ENCODE results near the gene NDUFA13.
A peak's percentile ranks its signal among the peaks of the same experiment; 100 is the strongest.

The NDUFA13 gene

DNA sequence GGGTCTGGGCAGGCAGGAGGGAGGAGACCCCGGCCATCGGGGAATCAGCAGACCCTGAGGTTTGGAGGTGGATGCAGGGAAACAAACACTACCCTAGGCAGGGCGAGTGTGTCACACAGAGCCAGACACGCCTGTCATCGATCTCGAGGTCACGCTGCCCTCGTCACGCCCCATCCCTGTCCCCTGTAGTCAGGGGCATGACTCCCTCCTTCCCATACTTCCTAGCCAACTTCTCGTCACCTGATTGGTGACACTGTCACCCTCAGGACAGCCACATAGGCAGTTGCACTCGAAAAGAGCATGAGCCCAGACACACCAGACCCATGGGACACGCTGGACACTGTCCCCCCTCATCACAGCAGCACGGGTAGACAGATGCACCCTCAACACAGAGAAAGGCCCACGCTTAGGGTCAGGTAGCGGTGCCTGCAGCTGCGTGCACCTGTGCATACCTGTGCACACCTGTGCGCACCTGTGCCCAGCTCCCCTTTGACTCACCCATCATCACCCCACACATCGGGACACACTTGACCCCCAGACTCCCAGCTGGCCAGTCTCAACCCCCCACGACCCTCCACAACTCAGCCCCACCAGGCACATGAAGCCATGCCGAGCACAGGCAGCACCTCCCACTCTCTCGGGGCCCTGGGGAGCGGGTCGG is 33.9 kb downstream of the NDUFA13 start:
- DNase-seq, result no peak

DNA sequence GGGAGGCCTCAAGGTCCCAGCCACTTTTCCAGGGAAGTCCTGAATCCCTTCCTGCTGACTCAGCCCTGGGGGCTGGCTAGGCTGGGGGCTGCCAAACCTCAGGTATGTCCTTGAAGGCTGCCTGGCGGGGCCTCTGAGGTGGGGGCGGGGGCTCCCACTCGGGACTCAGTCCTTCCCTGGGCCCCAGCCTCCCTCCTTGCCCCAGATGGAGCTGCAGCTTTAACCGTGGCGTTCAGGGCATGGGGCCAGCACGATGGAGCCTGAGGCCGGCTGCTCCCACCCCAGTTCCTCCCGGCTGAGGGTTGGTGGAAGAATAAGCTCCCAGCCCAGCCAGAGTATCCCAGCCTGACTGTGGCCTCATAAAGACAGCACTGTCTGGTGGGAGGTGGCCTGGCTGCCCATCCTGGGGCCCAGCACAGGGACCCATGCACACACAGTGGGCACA is 34.5 kb downstream of the NDUFA13 start:
- no peak for DNase-seq

DNA sequence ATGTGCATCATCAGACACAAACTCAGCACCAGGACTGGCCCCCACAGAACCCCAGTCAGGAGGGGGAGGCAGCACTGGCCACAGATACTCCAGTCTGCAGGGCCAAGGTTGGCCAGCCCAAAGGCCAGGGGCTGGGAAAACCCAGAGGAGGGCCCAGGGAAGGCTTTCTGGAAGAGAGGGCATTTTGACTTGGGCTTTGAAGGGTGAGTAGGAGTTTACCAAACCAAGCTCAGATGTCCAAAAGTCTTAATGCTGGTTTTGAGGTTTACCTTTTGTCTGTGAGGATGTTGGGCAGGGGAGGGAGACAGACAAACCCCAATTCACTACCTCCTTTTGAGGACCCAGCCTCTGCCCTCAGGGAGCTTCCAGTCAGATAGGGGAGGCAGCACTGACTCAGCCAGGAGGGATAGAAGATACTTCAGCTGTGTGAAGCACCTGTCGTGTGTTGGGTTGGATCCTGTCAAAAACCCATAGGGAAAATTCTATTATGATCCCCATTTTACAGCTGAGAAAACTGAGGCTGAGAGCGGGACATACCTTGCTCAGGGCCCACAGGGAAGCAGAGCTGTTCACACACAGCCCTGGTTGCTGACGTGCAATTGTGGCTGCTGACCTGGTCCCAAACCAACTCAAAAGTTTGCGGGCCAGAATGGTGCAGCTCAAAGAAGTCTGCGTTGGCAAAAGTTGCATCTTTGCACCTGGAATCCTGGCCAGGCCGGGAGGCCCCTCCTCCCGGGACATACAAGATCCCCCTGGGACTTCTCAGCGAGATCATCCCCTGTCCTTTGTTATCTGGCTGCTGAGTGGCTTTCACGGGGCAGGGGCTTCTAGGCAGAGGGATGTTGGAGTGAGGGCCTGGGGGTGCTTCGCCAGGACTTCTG is 35.2 kb downstream of the NDUFA13 start:
- no peak for DNase-seq

DNA sequence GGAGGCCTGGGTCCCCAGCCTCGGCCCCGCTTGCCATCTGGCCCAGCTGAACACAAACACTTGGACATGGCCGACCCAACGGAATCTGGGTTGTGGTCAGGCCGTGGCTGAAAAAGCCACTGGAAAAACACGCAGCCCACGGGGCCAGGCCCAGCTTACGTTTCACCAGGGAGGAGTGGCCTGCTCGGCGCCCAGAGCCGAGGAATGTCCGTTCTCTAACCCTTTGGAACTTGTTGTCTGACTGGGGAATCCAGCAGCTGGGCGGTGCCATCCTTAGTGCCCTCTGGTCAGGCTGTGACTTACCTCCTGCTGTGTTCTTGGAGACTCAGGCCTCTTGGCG is 35.8 kb downstream of the NDUFA13 start:
- DNase-seq, result no peak

DNA sequence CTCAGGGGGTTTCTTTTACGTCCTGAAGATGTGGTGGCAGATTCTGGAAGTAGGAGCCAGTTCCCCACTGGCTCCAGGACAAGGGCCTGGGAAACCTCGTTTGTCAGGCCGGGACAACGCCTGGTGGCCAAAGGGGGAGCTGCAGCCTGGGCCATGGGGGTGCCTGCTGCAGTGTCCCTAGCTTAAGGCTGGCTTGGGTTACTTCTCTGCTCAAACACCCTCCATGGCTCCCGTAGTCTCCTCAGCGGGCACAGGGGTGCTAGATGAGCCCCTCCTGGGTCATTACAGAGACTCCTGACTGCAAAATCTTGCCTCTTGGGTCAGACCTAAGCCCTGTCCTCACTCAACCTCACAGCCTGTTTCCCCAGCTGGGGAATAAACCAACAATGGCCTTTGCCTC is 36.8 kb downstream of the NDUFA13 start:
- peak; percentile 50 for DNase-seq

DNA sequence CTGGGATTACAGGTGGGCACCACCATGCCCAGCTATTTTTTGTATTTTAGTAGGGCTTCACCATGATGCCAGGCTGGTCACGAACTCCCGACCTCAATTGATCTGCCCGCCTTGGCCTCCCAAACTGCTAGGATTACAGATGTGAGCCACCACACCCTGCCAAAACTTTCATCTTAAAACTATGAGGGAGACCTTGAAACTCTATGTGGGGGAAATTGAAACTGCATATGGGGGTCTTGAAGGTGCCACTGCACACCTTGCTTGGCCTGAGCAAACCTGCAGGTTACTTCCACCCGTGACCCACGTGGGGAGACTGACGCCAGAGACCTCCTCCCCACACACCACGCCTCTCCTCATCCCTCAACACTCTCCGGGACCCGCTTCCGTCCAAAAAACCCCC is 37.6 kb downstream of the NDUFA13 start:
- DNase-seq, result no peak

DNA sequence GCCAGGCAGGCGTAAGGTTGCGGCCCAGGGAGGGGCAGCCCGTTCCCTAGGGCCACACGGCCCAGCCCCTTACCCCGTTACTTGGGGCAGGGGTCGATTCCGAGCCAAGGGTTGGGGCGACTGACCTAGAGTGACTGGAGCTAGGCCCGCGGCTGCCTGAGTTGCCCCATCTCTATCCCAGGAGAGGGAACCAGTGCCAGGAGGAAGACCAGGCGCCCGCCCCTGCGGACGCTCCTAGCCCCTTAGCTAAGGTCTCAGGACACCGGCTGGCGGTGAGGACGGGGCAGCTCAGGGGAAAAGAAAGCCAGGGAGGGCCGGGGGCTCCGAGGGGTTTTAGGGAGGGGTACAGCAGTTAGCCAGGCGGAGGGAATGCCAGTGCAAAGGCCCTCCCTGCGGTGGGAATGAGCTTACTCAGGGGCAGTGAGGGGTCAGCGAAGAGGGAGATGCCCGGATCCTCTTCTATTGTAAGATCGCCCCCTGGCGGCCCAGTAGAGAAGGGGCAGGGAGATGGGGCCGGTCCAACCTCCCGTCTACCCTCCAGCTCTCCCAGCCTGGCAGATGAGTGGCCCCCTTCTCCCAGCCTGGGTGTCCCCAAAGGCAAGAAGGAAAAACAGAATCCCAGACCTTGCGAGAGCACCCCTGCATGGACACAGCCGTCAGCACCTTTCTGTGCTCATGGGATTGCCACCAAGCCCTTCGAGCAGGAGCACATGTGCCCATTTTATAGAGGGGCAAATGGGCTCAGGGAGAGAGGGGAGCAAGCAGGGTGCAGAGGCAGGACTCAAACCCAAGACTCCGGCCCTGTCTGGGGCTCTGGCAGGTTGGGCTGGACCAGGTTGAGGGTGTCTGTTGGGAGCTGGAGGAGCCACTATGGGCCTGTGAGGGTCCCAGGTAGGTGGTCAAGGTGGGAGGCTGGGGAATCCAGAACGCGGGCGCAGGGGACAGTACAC is 38.3 kb downstream of the NDUFA13 start:
- DNase-seq, result peak; percentile 76

DNA sequence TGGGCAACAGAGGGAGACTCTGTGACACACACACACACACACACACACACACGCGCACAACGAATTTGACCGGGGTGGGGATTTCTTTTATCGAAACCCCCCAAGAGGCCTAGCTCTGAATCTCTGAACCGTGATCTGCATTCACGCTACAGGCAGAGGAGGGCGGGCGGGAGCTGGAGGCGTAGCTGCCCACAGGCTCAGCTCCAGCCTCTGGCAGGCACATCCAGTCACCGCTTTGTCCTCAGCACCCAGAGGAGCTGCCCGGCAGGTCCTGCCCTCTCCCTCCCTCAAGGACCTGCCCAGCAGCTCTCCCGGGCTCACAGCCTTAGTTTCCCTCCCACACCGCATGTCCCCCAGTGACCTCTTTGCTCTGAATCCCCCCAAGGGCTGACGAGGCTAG is 42.0 kb downstream of the NDUFA13 start:
- no peak for DNase-seq

DNA sequence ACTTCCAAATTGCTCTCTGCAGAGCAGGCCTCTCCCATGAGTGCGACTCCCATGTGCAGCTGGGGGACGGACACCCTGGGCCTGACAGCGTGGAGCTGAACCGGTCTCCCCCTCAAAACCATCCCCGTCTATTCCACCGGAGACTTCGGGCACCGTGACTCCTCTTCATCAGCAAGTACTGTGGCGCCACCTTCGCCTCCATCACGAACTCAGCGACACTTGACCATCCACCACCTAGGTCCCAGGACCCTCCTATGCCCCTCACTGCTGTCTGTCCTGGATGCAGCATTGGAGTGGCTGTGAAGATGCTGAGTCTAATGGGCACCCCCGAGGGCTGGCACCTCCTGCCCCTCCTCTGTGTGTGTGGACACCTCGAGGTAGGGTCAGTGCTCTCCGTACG is 42.6 kb downstream of the NDUFA13 start:
- no peak for DNase-seq

DNA sequence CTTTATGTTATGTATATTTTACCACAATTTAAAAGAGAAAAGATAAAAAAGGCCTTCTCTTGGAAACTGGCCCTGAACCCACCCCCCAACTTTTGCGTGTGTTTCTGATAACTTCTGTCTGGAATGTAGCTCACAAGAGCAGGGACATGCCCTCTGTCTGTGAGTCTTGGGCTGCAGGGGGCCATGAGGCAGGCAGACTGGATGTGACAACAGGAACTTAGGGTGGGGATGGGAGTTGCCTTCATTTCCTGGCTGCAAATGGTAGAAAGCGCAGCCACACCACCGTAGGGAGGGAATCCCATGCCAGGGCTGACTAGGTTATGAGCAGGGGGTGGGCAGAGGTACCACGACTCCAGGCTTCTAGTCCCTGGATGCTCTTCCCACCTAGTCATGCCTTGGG is 43.9 kb downstream of the NDUFA13 start:
- DNase-seq, result no peak

DNA sequence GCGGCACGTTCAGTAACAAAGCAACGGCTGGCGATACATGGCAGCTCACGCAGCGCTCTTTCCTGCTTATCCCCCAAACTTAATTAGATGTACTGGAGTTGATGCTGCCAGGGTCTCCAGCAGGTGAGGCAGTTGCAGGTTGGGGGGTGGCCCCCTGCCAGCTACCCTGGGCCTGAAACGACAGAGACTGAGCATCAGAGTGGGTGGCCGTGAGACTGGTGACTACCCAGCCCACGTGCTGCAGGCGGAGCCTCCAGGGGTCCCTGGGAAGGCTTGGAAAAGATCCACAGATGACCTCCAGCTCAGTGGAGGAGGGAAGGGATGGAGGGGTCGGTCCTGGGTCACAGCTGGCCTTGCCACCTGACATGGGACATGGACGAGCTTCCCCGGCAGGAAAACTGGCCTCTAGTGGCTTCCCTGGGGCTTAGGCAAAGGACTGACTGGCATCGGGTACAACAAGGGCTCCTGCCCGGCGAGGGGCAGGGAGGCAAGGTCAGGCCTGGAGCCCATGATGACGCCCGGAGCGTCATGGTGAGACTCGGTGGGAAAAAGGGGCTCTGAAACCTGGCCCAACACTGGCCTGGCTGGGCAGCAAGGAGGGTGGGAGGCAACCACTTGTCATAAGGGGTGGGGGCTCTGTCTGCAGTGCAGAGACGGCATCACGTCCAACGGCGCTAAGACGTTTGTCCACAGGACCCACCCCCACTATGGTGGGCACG is 46.1 kb downstream of the NDUFA13 start:
- DNase-seq, result no peak

DNA sequence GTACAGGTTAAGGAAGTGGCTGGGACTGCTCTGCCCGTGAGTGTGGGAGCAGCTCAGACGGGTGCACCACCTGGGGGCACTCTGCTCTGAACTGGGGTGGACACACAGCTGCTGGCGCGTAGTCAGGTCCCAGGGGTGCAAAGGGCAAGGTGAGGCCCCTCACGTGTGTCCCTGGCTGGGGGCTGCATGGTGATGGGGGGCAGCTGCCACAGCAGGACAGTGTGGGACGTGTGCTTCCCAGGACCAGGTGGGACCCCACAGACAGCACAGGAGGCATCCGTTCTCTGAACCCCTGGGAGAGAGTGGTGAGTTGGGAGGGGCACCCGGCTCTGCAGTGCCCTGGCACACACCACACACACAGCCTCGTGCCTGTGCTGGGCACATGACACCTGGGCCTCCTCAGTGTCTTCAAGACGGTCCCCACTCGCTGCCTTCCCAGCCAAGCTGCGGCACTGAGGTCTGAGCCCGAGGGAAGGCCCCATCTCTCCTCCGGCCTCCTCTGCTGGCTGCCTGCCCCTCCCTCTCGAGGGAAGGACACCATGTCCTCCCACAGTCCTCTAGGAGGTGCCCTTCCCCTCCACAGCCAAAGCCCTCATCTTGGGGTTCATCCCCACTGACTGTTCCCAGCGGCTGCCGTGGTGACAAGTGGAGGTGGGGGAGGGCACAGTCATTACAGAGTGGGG is 46.8 kb downstream of the NDUFA13 start:
- peak; percentile 43 for DNase-seq

DNA sequence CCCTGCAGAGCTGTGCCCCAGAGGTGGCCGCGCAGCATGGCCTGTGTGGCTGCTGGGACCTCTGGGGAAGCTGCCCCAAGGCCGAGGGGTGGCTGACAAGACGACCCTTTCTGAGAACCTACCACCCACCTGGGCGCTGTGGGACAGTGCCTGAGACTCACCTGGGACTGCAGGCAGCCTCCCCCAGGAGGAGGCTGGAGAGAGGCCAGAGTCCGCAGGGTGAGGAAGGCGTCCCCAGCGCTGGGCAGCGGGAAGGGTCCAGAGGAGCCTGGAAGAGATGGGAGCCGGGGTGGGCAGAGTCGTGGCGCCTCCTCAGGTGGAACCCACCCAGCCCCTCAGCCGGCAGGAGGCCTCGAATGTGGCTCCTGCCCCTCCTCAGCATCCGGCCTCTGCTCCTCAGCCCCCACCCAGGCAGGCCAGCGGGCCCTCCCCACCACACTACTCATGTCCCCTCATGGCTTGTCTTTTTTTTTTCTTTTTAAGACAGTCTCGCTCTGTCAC is 47.4 kb downstream of the NDUFA13 start:
- no peak for DNase-seq

DNA sequence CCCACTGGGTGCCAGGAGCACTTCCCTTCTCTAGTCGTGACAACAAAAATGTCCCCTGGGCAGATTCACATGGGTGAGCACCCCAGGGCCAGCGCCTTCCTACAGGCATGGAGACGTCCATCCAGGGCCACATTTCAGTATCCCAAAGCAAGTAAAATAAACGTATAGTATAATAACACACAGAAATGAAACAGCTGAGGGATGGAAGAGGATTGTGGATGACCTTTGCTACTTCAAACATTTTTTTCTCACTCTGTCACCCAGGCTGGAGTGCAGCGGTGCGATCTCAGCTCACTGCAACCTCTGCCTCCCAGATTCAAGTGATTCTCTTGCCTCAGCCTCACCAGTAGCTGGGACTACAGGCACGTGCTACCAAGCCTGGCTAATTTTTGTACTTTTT is 50.3 kb downstream of the NDUFA13 start:
- no peak for DNase-seq

DNA sequence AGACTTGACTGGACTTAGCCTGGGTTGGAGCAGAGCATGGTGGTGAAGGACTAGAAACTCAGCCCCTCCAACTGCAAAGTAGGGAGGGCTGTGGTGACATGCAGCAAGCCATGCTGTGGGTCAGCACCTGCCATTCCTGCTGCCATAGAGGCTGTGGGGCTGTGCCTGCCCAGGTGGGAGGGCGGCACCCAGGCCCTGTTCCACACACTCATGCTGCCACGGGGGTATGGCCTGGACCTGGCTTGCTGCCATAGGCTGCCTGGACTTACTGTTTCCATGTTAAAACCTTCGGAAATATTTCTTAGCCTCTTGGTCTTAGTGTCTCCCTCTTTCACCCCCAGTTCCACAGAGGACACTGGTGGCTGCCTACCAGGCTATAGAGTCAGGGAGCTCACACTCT is 51.4 kb downstream of the NDUFA13 start:
- no peak for DNase-seq

DNA sequence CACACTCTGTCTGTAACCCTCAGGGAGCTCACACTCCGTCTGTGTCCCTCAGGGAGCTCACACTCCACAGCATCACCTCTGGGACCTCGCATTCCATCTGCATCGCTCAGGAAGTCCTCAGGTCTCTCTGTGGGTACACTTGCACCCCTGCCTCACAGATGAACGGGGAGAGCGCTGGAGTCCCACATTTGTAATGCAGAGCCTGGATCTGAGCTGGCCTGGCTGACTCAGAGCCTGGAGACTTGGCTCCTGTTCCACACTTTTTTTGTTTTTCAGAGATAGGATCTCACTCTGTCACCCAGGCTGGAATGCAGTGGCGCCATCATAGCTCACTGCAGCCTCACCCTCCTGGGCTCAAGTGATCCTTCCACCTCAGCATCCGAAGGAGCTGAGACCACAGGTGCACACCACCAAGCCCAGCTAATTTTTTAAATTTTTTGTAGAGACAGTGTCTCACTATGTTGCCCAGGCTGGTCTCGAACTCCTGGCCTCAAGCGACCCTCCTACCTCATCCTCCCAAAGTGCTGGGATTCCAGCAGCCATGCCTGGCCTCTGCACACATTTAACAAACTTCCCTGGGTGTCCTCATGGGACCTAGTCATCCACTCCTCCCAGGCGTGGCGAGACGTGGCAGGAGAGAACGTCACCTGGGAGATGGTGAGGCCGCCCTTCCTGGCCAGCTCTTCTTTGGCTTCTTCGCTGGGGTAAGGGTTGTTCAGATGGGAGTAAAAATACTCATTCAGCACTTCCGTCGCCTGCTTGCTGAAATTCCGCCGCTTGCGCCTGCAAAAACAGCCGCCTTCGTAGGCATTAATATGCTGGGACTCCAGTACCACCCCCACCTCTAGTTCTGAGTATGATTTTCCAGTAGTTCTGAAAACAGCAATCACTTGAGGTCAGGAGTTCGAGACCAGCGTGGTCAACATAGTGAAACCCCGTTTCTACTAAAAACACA is 53.1 kb downstream of the NDUFA13 start:
- peak; percentile 31 for DNase-seq

DNA sequence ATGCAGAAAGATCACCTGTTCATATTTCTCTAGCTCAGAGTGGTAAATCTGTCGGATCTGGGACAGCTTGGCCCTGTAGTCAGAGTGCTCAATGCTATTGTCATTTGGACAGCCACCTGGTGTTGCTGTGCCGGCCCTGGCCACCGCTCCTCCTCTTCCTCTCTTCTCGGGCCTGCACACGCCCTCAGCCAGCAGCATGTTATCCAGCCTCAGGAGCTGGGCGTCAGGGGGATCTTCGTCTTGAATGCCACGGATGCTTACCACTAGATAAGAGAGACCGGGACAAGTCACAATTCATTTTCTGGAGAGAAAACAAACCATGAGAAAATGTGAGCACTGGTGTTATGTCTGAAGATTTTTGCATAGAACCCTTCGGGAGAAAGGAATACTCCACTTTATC is 54.5 kb downstream of the NDUFA13 start:
- no peak for DNase-seq

DNA sequence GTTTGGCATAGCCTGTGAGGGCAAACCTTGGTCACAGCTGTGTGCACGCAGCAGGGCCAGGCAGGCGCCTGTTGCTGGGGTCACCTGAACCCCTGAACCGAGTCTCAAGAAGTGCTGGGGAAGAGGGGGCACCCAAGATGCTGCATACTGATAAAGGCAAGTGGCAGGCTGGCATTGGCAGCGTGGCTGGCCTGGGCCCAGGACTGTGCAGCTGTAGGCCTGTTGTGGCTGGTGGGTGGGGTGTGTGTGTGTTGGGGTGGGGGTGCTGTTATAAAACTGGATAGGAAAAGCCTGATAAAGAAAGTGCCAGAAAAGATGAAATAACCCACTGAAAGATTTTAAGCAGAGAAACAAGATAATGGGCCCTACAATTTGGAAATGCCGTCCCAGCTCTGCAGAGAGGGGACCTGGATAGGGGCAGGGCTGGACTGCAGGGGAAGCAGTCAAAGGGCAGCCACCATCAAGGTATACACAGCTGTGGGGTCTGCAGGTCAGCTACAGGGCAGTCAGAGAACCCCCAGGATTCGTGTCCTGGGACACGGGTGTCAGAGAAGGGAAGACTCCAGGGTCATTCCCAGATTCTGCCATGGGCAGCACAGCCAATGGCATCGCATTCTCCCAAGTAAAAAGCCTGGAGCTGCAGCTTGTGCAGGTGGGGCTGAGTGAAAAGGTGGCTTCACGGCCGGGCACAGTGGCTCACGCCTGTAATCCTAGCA is 55.2 kb downstream of the NDUFA13 start:
- no peak for DNase-seq

DNA sequence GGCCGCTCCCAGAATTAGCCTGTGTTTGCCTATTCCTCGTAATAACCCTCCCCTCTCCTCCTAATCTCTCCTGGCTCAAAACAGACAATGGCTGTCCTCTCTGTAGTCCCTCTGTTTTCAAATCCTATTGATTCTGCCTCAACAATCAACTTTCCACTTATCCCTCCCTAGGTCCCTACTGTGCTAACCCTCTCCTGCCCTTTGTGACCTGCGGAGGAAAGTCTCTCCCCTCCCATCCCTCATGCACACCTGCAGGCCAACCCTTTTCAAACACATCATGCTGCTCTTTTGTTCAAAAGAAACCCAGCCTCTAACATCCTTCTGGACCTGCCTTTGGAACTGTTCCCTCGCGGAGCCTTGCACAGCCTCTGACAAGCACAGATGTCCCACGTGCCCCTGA is 59.4 kb downstream of the NDUFA13 start:
- no peak for DNase-seq

Data from stimulated activated CD4-positive, alpha-beta T cell treated with anti-CD3 and anti-CD28 coated beads, Interleukin-15, amount 100 ng/mL, for 24 hours (primary cell).